ENCODE measurements around the gene PAPPA2.
"Not testable (repeated sequence)": the region's sequence is repeated elsewhere in the genome, so short reads cannot be mapped to it uniquely, and the experiment has no call there.

PAPPA2 gene

GRCh38 chr1:176552217-176552991 lies 89.4 kb downstream of the PAPPA2 start:
- no peak for DNase-seq

- DNase-seq, result no peak
Measured at GRCh38 chr1:176552999-176553398, 90.0 kb downstream of the PAPPA2 start.

- DNase-seq, result no peak
Measured at GRCh38 chr1:176556288-176556687, 93.3 kb downstream of the PAPPA2 start.

- no peak for DNase-seq
Measured at GRCh38 chr1:176557543-176558258, 94.7 kb downstream of the PAPPA2 start.

- no peak for DNase-seq
Measured at GRCh38 chr1:176558561-176558960, 95.6 kb downstream of the PAPPA2 start.

- DNase-seq, result no peak
Measured at GRCh38 chr1:176559474-176559873, 96.5 kb downstream of the PAPPA2 start.

GRCh38 chr1:176559878-176560277 lies 96.9 kb downstream of the PAPPA2 start:
- DNase-seq, result peak; percentile 35

GRCh38 chr1:176560681-176561080 lies 97.7 kb downstream of the PAPPA2 start:
- no peak for DNase-seq

- not testable (repeated sequence) for DNase-seq
Measured at GRCh38 chr1:176561761-176562160, 98.8 kb downstream of the PAPPA2 start.

- DNase-seq, result no peak
Measured at GRCh38 chr1:176566004-176566975, 103.3 kb downstream of the PAPPA2 start.

- DNase-seq, result no peak
Measured at GRCh38 chr1:176567190-176567794, 104.3 kb downstream of the PAPPA2 start.

GRCh38 chr1:176568185-176568584 lies 105.2 kb downstream of the PAPPA2 start:
- no peak for DNase-seq

- DNase-seq, result no peak
Measured at GRCh38 chr1:176574756-176575155, 111.8 kb downstream of the PAPPA2 start.

GRCh38 chr1:176575991-176576390 lies 113.0 kb downstream of the PAPPA2 start:
- no peak for DNase-seq

- no peak for DNase-seq
Measured at GRCh38 chr1:176576670-176577069, 113.7 kb downstream of the PAPPA2 start.

- DNase-seq, result no peak
Measured at GRCh38 chr1:176577646-176578197, 114.7 kb downstream of the PAPPA2 start.

GRCh38 chr1:176579087-176579486 lies 116.1 kb downstream of the PAPPA2 start:
- no peak for DNase-seq

GRCh38 chr1:176595217-176595616 lies 132.2 kb downstream of the PAPPA2 start:
- DNase-seq, result no peak

GRCh38 chr1:176601348-176601747 lies 138.4 kb downstream of the PAPPA2 start:
- no peak for DNase-seq

- no peak for DNase-seq
Measured at GRCh38 chr1:176602388-176603004, 139.5 kb downstream of the PAPPA2 start.

GRCh38 chr1:176603696-176604095 lies 140.7 kb downstream of the PAPPA2 start:
- DNase-seq, result no peak

GRCh38 chr1:176604461-176604860 lies 141.5 kb downstream of the PAPPA2 start:
- no peak for DNase-seq
